Breast epithelium (tissue), 4 donors: ENCODE results near the gene SLC22A17. TPM values are rescaled to one million over a fixed set of nuclear protein-coding genes. Genes with fewer than 3 reads are reported as not detected.

Source experiments
- DNase-seq, 2 donors: peaks; one replicate each; pipeline ENCODE4 v3.0.0-alpha.2; 2019; ENCODE audit warnings: low spot score in 2 of 2
- H3K27ac ChIP-seq, 2 donors: fragments of 200-600 bp; sonication (generic) in 1 of 2; one replicate each; pipeline ENCODE4 v1.5.1; 2016 to 2019; ENCODE audit warnings: mild to moderate bottlenecking in 1 of 2
- H3K27me3 ChIP-seq, 2 donors: fragments of 200-600 bp; sonication (generic) in 1 of 2; one replicate each; pipeline versions ENCODE4 v1.5.1 to v1.6.0; 2017 to 2019; ENCODE audit warnings: control low read depth in 1 of 2, mild to moderate bottlenecking in 1 of 2
- H3K36me3 ChIP-seq: fragments of 200-600 bp; one replicate; pipeline ENCODE4 v1.5.1; 2019
- H3K4me1 ChIP-seq, 2 donors: fragments of 200-600 bp; sonication (generic); one replicate each; pipeline ENCODE4 v1.5.1; 2016 to 2019; ENCODE audit warnings: control low read depth in 1 of 2
- H3K4me3 ChIP-seq, 3 donors: fragments of 200-600 bp; sonication (generic); 1 replicate in 2 of 3; 2 replicates in 1 of 3; pipeline ENCODE4 v1.5.1; 2016 to 2019; ENCODE audit warnings: mild to moderate bottlenecking in 3 of 3, moderate library complexity in 2 of 3
- H3K9me3 ChIP-seq, 2 donors: fragments of 200-600 bp; sonication (generic) in 1 of 2; one replicate each; pipeline ENCODE4 v1.5.1; 2016 to 2019; ENCODE audit warnings: control low read depth in 1 of 2
- CTCF ChIP-seq, 3 donors: fragments of 450-650 bp; IDR thresholded peaks; one replicate each; pipeline ENCODE4 v1.5.1; 2016 to 2017; ENCODE audit warnings: antibody characterized with exemption in 3 of 3, mild to moderate bottlenecking in 3 of 3, moderate library complexity in 3 of 3
- POLR2A ChIP-seq: fragments of 450-650 bp; IDR thresholded peaks from one replicate; pipeline ENCODE4 v1.6.1; 2016; ENCODE audit warnings: antibody characterized with exemption, mild to moderate bottlenecking, moderate library complexity
- POLR2AphosphoS5 ChIP-seq, 3 donors: sonication (generic); formaldehyde crosslinking; IDR thresholded peaks; one replicate each; pipeline ENCODE4 v1.6.1; 2017; ENCODE audit warnings: antibody characterized with exemption in 3 of 3
- intact Hi-C: fragments of 100-400 bp; cut with DNase I; formaldehyde crosslinking; loops from one replicate; pipeline ENCODE4 v1.15.1; 2023; ENCODE audit warnings: low total_unique reads
- total RNA-seq, 3 donors: library from RNA; depleted of rRNA; stranded (reverse); fragments of >200 nt; gene quantifications; one replicate each; pipeline ENCODE4 v1.1.0, GENCODE V29; 2016

Gene SLC22A17
- total RNA-seq, 3 donors from 2014 or later, result 6.4 to 53.7 (median 52.1) TPM

- no peak for DNase-seq
- Histone ChIP-seq H3K27me3 (no peaks in the 10 kb centered on the region), H3K9me3 (no peaks in the 10 kb centered on the region), H3K27ac (no peak overlapping the region), H3K4me1 (no peaks in the 10 kb centered on the region), H3K36me3 (no peaks in the 10 kb centered on the region), H3K4me3 (no peak overlapping the region)
- TF ChIP-seq POLR2A, result no peak
- TF ChIP-seq CTCF (IDR thresholded peaks at IDR 0.05), result no peak
- TF ChIP-seq POLR2AphosphoS5 (IDR thresholded peaks at IDR 0.05), result no peak
- intact Hi-C loops, result no loop called here
These were observed 31.8 kb upstream of the SLC22A17 start for GRCh38 chr14:23384364-23385080.

GRCh38 chr14:23382731-23383440 lies 30.2 kb upstream of the SLC22A17 start:
- no peak for DNase-seq
- no peaks in the 10 kb centered on the region for H3K4me1 ChIP-seq
- H3K27ac ChIP-seq, result no peak overlapping the region
- intact Hi-C loops, result no loop called here
- H3K9me3 ChIP-seq, result no peaks in the 10 kb centered on the region
- no peaks in the 10 kb centered on the region for H3K36me3 ChIP-seq
- H3K4me3 ChIP-seq, result no peak overlapping the region
- no peaks in the 10 kb centered on the region for H3K27me3 ChIP-seq
- TF ChIP-seq POLR2AphosphoS5 (IDR thresholded peaks at IDR 0.05), result no peak
- no peak for TF ChIP-seq CTCF (IDR thresholded peaks at IDR 0.05)
- TF ChIP-seq POLR2A, result no peak

GRCh38 chr14:23382276-23382675 lies 29.6 kb upstream of the SLC22A17 start:
- Histone ChIP-seq H3K27me3 (no peaks in the 10 kb centered on the region), H3K4me3 (no peak overlapping the region), H3K36me3 (no peaks in the 10 kb centered on the region), H3K9me3 (no peaks in the 10 kb centered on the region), H3K4me1 (no peaks in the 10 kb centered on the region), H3K27ac (no peak overlapping the region)
- TF ChIP-seq CTCF (IDR thresholded peaks at IDR 0.05) (no peak), POLR2AphosphoS5 (IDR thresholded peaks at IDR 0.05) (no peak), POLR2A (no peak)
- intact Hi-C loops, result no loop called here
- no peak for DNase-seq

- H3K9me3 ChIP-seq, result no peaks in the 10 kb centered on the region
- TF ChIP-seq POLR2A (no peak), POLR2AphosphoS5 (IDR thresholded peaks at IDR 0.05) (no peak), CTCF (IDR thresholded peaks at IDR 0.05) (no peak)
- H3K27ac ChIP-seq, result no peak overlapping the region
- no peaks in the 10 kb centered on the region for H3K4me1 ChIP-seq
- intact Hi-C loops, result no loop called here
- no peaks in the 10 kb centered on the region for H3K36me3 ChIP-seq
- no peak overlapping the region for H3K4me3 ChIP-seq
- DNase-seq, result no peak
- H3K27me3 ChIP-seq, result no peaks in the 10 kb centered on the region
These were observed 29.2 kb upstream of the SLC22A17 start for GRCh38 chr14:23381871-23382270.

GRCh38 chr14:23380976-23381375 lies 28.3 kb upstream of the SLC22A17 start:
- no peak overlapping the region for H3K27ac ChIP-seq
- intact Hi-C loops, result no loop called here
- H3K9me3 ChIP-seq, result no peaks in the 10 kb centered on the region

More at GRCh38 chr14:23380976-23381375, 28.3 kb upstream of the SLC22A17 start:
- H3K27me3 ChIP-seq, result no peaks in the 10 kb centered on the region
- H3K36me3 ChIP-seq, result no peaks in the 10 kb centered on the region
- DNase-seq, result no peak
- no peak overlapping the region for H3K4me3 ChIP-seq
- TF ChIP-seq POLR2AphosphoS5 (IDR thresholded peaks at IDR 0.05), result no peak
- no peak for TF ChIP-seq CTCF (IDR thresholded peaks at IDR 0.05)
- peaks cover 0 to 5% of the 10 kb centered on the region in 2 donors for H3K4me1 ChIP-seq
